Ectodermal cell (in vitro differentiated cells): ENCODE measurements around the gene HIVEP3.

ENCODE experiments used
- H3K27ac ChIP-seq: 2 replicates; pipeline ENCODE4 v1.7.0; 2013; ENCODE audit warnings: mild to moderate bottlenecking, low read depth, low read length; ENCODE audit not compliant: insufficient read depth, poor library complexity, severe bottlenecking
- H3K27me3 ChIP-seq: 2 replicates; pipeline ENCODE4 v1.7.0; 2013; ENCODE audit warnings: mild to moderate bottlenecking, low read length; ENCODE audit not compliant: insufficient read depth, control insufficient read depth, poor library complexity, severe bottlenecking
- H3K36me3 ChIP-seq: one replicate; pipeline ENCODE4 v1.7.0; 2013; ENCODE audit warnings: low read length; ENCODE audit not compliant: control insufficient read depth, insufficient read depth
- H3K4me1 ChIP-seq: one replicate; pipeline ENCODE4 v1.7.0; 2013; ENCODE audit warnings: low read length; ENCODE audit not compliant: control insufficient read depth, insufficient read depth
- H3K4me3 ChIP-seq: 2 replicates; pipeline ENCODE4 v1.7.0; 2013; ENCODE audit warnings: low read depth, low read length, control low read depth; ENCODE audit not compliant: insufficient read depth
- H3K9me3 ChIP-seq: 2 replicates; pipeline ENCODE4 v1.7.0; 2013; ENCODE audit warnings: mild to moderate bottlenecking, low read length, moderate library complexity; ENCODE audit not compliant: control insufficient read depth
- WGBS, 2 experiments: methylation state at CpG; one replicate each; pipeline ENCODE4 v1.1.7; 2013; ENCODE audit warnings: missing lambda C conversion rate in 2 of 2; 5-methylcytosine and 5-hydroxymethylcytosine counted together

HIVEP3 gene

GRCh38 chr1:41767534-41768525, 150.9 kb downstream of the HIVEP3 start:
- Histone ChIP-seq H3K4me3 (no peak overlapping the region), H3K4me1 (no peaks in the 10 kb centered on the region), H3K27me3 (no peaks in the 10 kb centered on the region), H3K27ac (no peak overlapping the region), H3K36me3 (no peaks in the 10 kb centered on the region), H3K9me3 (no peaks in the 10 kb centered on the region)
- WGBS, 2 experiments = 85 to 87% methylated on average over 9 to 11 of the region's 11 CpGs

DNA sequence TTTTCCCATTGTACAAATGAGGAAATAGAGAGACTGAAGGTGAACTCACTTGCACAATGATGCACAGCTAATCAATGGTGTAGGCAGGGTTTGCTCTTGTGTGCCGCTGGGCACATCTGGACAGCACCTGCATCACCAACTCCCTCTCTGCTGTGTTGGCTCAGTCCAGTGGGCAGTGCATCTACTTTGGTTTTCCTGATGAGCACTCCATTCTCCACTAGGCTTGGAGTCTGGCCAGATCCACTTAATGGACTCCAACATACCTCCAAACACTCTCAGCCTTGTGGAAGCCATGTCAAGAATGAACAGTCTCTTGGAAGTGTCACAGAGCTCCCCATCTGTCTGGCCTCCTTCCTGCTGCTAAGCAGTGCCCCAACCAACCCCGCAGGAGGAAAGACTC, 152.2 kb downstream of the HIVEP3 start:
- no peaks in the 10 kb centered on the region for H3K4me1 ChIP-seq
- no peak overlapping the region for H3K27ac ChIP-seq
- WGBS, 2 experiments = 92 to 93% methylated on average over 2 of the region's 2 CpGs
- H3K36me3 ChIP-seq = no peaks in the 10 kb centered on the region
- H3K4me3 ChIP-seq = no peak overlapping the region
- H3K27me3 ChIP-seq = no peaks in the 10 kb centered on the region
- no peaks in the 10 kb centered on the region for H3K9me3 ChIP-seq

DNA sequence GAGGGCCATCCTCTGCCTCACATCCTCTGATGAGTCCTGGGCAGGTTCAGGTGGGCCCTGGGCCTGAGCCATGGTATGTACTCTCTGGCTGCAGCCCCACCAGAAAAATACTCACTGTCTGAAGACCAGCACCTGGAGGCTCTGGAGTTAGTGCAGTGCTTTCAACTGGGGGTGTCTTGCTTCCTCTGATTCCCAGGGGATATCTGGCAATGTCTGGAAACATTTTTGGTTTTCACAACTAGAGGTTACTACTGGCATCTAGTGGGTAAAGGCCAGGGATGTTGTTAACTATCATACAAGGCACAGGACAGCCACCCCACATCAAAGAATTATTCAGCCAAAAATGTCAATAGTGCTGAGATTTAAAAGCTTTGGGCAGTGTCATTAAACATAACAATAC, 152.7 kb downstream of the HIVEP3 start:
- no peaks in the 10 kb centered on the region for H3K4me1 ChIP-seq
- H3K27me3 ChIP-seq = no peaks in the 10 kb centered on the region
- no peak overlapping the region for H3K4me3 ChIP-seq
- no peaks in the 10 kb centered on the region for H3K9me3 ChIP-seq
- no peaks in the 10 kb centered on the region for H3K36me3 ChIP-seq
- H3K27ac ChIP-seq = no peak overlapping the region

DNA sequence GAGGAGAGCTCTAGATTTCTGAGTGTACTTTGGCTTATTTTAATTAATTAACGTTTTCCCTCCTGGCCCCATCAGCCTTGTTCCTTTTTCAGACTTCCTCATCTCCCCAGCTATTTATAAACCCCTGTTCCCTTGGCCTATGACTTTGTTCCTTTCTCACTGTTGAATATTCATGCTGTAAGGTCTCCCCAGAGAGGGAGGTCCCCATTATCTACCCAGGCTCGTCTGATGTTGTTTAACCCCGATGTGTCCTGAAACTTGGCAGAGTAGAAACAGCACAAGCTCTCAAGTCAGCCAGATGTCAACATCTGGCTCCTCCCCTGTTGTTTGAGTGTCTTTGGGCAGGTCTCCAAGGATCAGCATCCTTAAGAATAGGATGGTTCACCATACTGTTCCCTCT, 153.6 kb downstream of the HIVEP3 start:
- no peaks in the 10 kb centered on the region for H3K36me3 ChIP-seq
- H3K9me3 ChIP-seq = no peaks in the 10 kb centered on the region
- no peak overlapping the region for H3K27ac ChIP-seq
- no peaks in the 10 kb centered on the region for H3K27me3 ChIP-seq
- no peak overlapping the region for H3K4me3 ChIP-seq
- 71 to 77% methylated on average over 3 of the region's 3 CpGs for WGBS, 2 experiments
- no peaks in the 10 kb centered on the region for H3K4me1 ChIP-seq

DNA sequence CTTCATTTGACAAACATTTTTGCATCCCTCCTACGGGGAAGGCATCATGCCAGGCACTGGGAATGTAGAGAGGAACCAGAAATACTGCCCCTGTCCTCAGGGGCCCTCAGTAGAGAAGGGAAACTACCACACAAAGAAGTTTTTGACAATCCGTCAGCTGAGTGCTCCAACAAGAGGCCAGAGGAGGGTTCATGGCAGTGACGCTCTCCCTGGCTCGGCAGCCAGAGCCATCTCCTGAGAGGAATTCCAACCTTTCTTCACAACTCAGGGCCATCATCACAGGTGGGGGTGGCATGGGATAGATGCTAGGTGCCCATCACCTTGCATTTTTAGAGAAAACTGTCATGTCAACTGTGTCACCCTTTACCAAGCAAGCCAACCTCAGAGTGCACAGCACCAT, 154.1 kb downstream of the HIVEP3 start:
- Histone ChIP-seq H3K27ac (no peak overlapping the region), H3K4me3 (no peak overlapping the region), H3K27me3 (no peaks in the 10 kb centered on the region), H3K36me3 (no peaks in the 10 kb centered on the region), H3K4me1 (no peaks in the 10 kb centered on the region), H3K9me3 (no peaks in the 10 kb centered on the region)
- WGBS, 2 experiments = 71 to 82% methylated on average over 4 of the region's 4 CpGs

DNA sequence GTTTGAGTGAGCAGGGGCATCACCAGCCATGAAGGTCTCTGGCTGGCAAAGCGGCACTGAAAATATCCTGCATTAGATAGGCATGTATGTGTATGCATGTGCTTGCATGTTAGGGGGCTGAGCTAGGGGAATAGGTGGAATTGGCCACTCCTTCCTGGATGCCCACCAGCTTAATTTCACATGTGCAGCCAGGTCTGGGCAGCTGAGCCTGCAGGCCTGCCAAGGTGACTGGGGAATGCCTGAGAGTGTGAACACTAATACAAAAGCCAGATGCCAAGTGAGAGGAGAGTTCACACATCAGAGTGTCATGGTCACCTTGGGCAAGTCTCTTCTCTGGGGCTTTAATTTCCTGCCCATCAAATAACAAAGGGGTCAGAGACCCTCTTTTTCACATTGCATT, 155.9 kb downstream of the HIVEP3 start:
- Histone ChIP-seq H3K27ac (no peak overlapping the region), H3K4me3 (no peak overlapping the region), H3K36me3 (no peaks in the 10 kb centered on the region), H3K4me1 (no peaks in the 10 kb centered on the region), H3K9me3 (peaks cover 3% of the 10 kb centered on the region), H3K27me3 (no peaks in the 10 kb centered on the region)
- 94 to 95% methylated on average over 1 of the region's 1 CpG for WGBS, 2 experiments

- 70 to 73% methylated on average over 4 of the region's 4 CpGs for WGBS, 2 experiments
- Histone ChIP-seq H3K4me3 (no peak overlapping the region), H3K9me3 (peaks cover 3% of the 10 kb centered on the region), H3K4me1 (no peaks in the 10 kb centered on the region), H3K27ac (no peak overlapping the region), H3K27me3 (no peaks in the 10 kb centered on the region), H3K36me3 (no peaks in the 10 kb centered on the region)
Observed at GRCh38 chr1:41762251-41762650, 156.5 kb downstream of the HIVEP3 start.

DNA sequence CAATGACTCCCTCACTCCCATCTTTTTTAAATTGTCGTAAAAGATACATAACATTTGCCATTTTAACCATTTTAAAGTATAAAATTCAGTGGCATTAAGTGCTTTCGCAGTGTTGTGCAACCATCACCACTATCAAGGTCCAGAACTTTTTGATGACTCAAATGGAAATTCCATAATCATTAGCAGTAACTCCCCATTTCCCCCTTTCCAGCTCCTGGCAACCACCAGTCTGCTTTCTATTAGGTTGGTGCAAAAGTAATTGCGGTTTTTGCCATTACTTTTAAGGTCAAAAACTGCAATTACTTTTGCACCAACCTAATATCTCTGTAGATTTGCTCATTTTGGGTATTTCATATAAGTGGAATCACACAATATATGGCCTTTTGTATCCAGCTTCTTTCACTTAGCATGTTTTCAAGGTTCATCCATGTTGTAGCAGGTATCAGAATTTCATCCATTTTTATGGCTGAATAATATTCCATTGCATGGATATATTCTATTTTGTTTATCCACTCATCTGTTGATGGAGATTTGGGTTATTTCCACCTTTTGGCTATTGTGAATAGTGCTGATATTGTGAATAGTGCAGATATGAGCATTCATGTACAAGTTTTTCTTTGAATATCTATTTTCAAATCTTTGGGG, 159.7 kb downstream of the HIVEP3 start:
- H3K27me3 ChIP-seq = no peaks in the 10 kb centered on the region
- H3K9me3 ChIP-seq = peaks cover 3% of the 10 kb centered on the region
- H3K4me3 ChIP-seq = no peak overlapping the region
- 90 to 93% methylated on average over 3 of the region's 3 CpGs for WGBS, 2 experiments
- H3K27ac ChIP-seq = no peak overlapping the region
- H3K36me3 ChIP-seq = no peaks in the 10 kb centered on the region
- no peaks in the 10 kb centered on the region for H3K4me1 ChIP-seq

GRCh38 chr1:41758500-41758899, 160.2 kb downstream of the HIVEP3 start:
- 92 to 94% methylated on average over 2 of the region's 2 CpGs for WGBS, 2 experiments
- Histone ChIP-seq H3K9me3 (peaks cover 3% of the 10 kb centered on the region), H3K4me1 (no peaks in the 10 kb centered on the region), H3K27ac (no peak overlapping the region), H3K27me3 (no peaks in the 10 kb centered on the region), H3K36me3 (no peaks in the 10 kb centered on the region), H3K4me3 (no peak overlapping the region)

DNA sequence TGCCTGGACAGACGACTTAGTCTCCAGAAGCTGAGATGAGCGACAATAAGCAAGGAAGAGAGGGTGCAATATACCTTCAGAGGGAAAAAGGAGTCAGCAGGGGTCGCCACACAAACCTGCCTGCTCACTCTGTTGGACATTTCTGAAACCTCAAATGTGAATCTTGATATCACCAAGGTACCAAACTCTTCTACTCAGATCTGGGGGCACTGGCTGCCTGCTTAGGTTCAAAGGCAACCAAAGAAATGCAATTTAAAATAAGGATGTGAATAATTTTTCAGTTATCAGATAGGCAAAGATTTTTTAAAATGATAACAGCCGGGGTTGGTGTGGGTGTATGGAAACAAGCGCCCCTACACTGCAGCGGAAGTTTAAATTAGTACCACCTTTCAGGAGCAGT, 164.2 kb downstream of the HIVEP3 start:
- WGBS, 2 experiments = 87 to 88% methylated on average over 6 of the region's 6 CpGs
- Histone ChIP-seq H3K9me3 (peaks cover 3% of the 10 kb centered on the region), H3K36me3 (no peaks in the 10 kb centered on the region), H3K4me3 (no peak overlapping the region), H3K27me3 (no peaks in the 10 kb centered on the region), H3K4me1 (no peaks in the 10 kb centered on the region), H3K27ac (no peak overlapping the region)
